ENCODE results near the gene ZFR.

DNA sequence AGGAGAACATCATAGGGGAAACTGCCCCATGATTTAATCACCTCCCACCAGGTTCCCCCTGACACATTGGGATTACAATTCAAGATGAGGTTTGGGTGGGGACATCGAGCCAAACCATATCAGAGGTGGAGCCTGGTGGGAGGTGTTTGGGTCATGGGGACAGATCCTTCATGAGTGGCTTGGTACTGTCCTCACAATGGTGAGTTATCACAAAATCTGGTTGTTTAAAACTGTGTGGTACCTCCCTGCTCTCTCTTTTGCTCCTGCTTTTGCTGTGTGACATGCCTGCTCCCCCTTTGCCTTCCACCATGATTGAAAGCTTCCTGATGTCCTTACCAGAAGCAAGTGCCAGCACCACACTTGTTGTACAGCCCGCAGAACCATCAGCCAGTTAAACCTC is 16.2 kb upstream of the ZFR start:
- TF ChIP-seq, protein P1, sequence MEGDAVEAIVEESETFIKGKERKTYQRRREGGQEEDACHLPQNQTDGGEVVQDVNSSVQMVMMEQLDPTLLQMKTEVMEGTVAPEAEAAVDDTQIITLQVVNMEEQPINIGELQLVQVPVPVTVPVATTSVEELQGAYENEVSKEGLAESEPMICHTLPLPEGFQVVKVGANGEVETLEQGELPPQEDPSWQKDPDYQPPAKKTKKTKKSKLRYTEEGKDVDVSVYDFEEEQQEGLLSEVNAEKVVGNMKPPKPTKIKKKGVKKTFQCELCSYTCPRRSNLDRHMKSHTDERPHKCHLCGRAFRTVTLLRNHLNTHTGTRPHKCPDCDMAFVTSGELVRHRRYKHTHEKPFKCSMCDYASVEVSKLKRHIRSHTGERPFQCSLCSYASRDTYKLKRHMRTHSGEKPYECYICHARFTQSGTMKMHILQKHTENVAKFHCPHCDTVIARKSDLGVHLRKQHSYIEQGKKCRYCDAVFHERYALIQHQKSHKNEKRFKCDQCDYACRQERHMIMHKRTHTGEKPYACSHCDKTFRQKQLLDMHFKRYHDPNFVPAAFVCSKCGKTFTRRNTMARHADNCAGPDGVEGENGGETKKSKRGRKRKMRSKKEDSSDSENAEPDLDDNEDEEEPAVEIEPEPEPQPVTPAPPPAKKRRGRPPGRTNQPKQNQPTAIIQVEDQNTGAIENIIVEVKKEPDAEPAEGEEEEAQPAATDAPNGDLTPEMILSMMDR (IDR thresholded peaks at IDR 0.05): no peak
- no peak for TF ChIP-seq EP300 (IDR thresholded peaks at IDR 0.05)

All from ovary (tissue), 3 donors.